Ovary (tissue), 3 donors: ENCODE data around the gene SLC1A4.

Experiments used
- EP300 ChIP-seq: sonication (generic); formaldehyde crosslinking; IDR thresholded peaks from one replicate; pipeline ENCODE4 v1.6.1; 2017; ENCODE audit warnings: antibody characterized with exemption
- POLR2A ChIP-seq: fragments of 450-650 bp; IDR thresholded peaks from one replicate; pipeline ENCODE4 v1.6.1; 2017; ENCODE audit warnings: antibody characterized with exemption, mild to moderate bottlenecking, moderate library complexity
- TF ChIP-seq, protein P1 (sequence below), 3 donors: fragments of 450-650 bp in 2 of 3; fragments of 200-600 bp in 1 of 3; IDR thresholded peaks; one replicate each; pipeline versions ENCODE4 v1.5.1 to v1.8.0; 2016 to 2022; ENCODE audit warnings: antibody characterized with exemption in 3 of 3, mild to moderate bottlenecking in 1 of 3
- donor health status: DM: no; HTN: no; CAD: no.

GRCh38 chr2:65023742-65024141 is 34.5 kb downstream of the SLC1A4 start:
- no peak for TF ChIP-seq EP300
- TF ChIP-seq, protein P1, sequence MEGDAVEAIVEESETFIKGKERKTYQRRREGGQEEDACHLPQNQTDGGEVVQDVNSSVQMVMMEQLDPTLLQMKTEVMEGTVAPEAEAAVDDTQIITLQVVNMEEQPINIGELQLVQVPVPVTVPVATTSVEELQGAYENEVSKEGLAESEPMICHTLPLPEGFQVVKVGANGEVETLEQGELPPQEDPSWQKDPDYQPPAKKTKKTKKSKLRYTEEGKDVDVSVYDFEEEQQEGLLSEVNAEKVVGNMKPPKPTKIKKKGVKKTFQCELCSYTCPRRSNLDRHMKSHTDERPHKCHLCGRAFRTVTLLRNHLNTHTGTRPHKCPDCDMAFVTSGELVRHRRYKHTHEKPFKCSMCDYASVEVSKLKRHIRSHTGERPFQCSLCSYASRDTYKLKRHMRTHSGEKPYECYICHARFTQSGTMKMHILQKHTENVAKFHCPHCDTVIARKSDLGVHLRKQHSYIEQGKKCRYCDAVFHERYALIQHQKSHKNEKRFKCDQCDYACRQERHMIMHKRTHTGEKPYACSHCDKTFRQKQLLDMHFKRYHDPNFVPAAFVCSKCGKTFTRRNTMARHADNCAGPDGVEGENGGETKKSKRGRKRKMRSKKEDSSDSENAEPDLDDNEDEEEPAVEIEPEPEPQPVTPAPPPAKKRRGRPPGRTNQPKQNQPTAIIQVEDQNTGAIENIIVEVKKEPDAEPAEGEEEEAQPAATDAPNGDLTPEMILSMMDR (IDR thresholded peaks at IDR 0.05): no peak
- no peak for TF ChIP-seq POLR2A
